GM12891 (cell line): ENCODE measurements around the gene ANKK1.

Experiments
- PAX5 ChIP-seq: IDR thresholded peaks from 2 replicates; pipeline ENCODE4 v1.6.1; 2011; ENCODE audit warnings: low read length, moderate library complexity, mild to moderate bottlenecking; ENCODE audit not compliant: insufficient read depth, severe bottlenecking
- POLR2A ChIP-seq: IDR thresholded peaks from 2 replicates; pipeline ENCODE4 v1.6.1; 2011; ENCODE audit warnings: low read depth, low read length, control low read depth
- POLR2AphosphoS5 ChIP-seq: IDR thresholded peaks from 2 replicates; pipeline ENCODE4 v1.6.1; 2011; ENCODE audit warnings: low read depth, low read length, control low read depth
- POU2F2 ChIP-seq: IDR thresholded peaks from 2 replicates; pipeline ENCODE4 v1.6.1; 2011; ENCODE audit warnings: low read depth, mild to moderate bottlenecking, control low read depth, low read length, moderate library complexity
- SPI1 ChIP-seq: IDR thresholded peaks from 2 replicates; pipeline ENCODE4 v1.6.1; 2011; ENCODE audit warnings: low read depth, low read length, control low read depth
- TAF1 ChIP-seq: IDR thresholded peaks from 2 replicates; pipeline ENCODE4 v1.6.1; 2011; ENCODE audit warnings: low read depth, low read length, control low read depth

GRCh38 chr11:113363406-113363805 is 24.2 kb upstream of the ANKK1 start:
- no peak for TF ChIP-seq POLR2AphosphoS5
- TF ChIP-seq POLR2A = no peak
- no peak for TF ChIP-seq SPI1
- no peak for TF ChIP-seq TAF1
- TF ChIP-seq POU2F2 = no peak
- no peak for TF ChIP-seq PAX5
